NCI-H526 (cell line): ENCODE results near the gene STAC.
"Not testable (repeated sequence)": the region's sequence is repeated elsewhere in the genome, so short reads cannot be mapped to it uniquely, and the experiment has no call there.

Source experiments
- DNase-seq, 2 experiments: peaks; one replicate each; lab custom pipeline; 2025; lab: John Stamatoyannopoulos, UW

STAC gene

GRCh38 chr3:36520241-36521006 is 140.1 kb downstream of the STAC start:
- DNase-seq, result no peak

- no peak for DNase-seq
Observed at GRCh38 chr3:36521007-36521379, 140.7 kb downstream of the STAC start.

GRCh38 chr3:36524560-36524959 is 144.3 kb downstream of the STAC start:
- no peak for DNase-seq

- no peak for DNase-seq
Observed at GRCh38 chr3:36525115-36525801, 145.0 kb downstream of the STAC start.

- no peak for DNase-seq
Observed at GRCh38 chr3:36538136-36538749, 157.9 kb downstream of the STAC start.

GRCh38 chr3:36540888-36541518 is 160.7 kb downstream of the STAC start:
- peak in 1 of 2 experiments; percentile 46 for DNase-seq

- no peak for DNase-seq
Observed at GRCh38 chr3:36542186-36542585, 161.9 kb downstream of the STAC start.

GRCh38 chr3:36543276-36543997 is 163.1 kb downstream of the STAC start:
- no peak for DNase-seq

- no peak for DNase-seq
Observed at GRCh38 chr3:36546226-36546625, 165.9 kb downstream of the STAC start.

- DNase-seq, result no peak
Observed at GRCh38 chr3:36548712-36549111, 168.4 kb downstream of the STAC start.

GRCh38 chr3:36557021-36557707 is 176.9 kb downstream of the STAC start:
- no peak for DNase-seq

GRCh38 chr3:36557708-36558421 is 177.6 kb downstream of the STAC start:
- DNase-seq, result no peak

GRCh38 chr3:36558961-36559360 is 178.7 kb downstream of the STAC start:
- DNase-seq, result no peak

- DNase-seq, result no peak
Observed at GRCh38 chr3:36560685-36561084, 180.4 kb downstream of the STAC start.

GRCh38 chr3:36561601-36562000 is 181.3 kb downstream of the STAC start:
- no peak for DNase-seq

GRCh38 chr3:36562945-36563344 is 182.6 kb downstream of the STAC start:
- no peak for DNase-seq

GRCh38 chr3:36575241-36575640 is 194.9 kb downstream of the STAC start:
- no peak for DNase-seq

- not testable (repeated sequence) for DNase-seq
Observed at GRCh38 chr3:36578418-36578817, 198.1 kb downstream of the STAC start.

- no peak for DNase-seq
Observed at GRCh38 chr3:36579746-36580145, 199.4 kb downstream of the STAC start.

- DNase-seq, result no peak
Observed at GRCh38 chr3:36580716-36581115, 200.4 kb downstream of the STAC start.

GRCh38 chr3:36591959-36592358 is 211.7 kb downstream of the STAC start:
- DNase-seq, result no peak
